GM23248 (cell line): Measurements from ENCODE around the gene WNT2B.

ENCODE experiments used
- EZH2 ChIP-seq: fragments of 200-600 bp; sonication (generic); IDR thresholded peaks from 2 replicates; pipeline ENCODE4 v1.6.1; 2018; ENCODE audit warnings: antibody characterized with exemption, mild to moderate bottlenecking; ENCODE audit not compliant: insufficient read depth, poor library complexity, severe bottlenecking
- EZH2phosphoT487 ChIP-seq: fragments of 200-600 bp; sonication (generic); IDR thresholded peaks from 2 replicates; pipeline ENCODE4 v1.6.1; 2018; ENCODE audit warnings: antibody characterized with exemption, moderate library complexity, mild to moderate bottlenecking, low read depth; ENCODE audit not compliant: insufficient read depth

DNA sequence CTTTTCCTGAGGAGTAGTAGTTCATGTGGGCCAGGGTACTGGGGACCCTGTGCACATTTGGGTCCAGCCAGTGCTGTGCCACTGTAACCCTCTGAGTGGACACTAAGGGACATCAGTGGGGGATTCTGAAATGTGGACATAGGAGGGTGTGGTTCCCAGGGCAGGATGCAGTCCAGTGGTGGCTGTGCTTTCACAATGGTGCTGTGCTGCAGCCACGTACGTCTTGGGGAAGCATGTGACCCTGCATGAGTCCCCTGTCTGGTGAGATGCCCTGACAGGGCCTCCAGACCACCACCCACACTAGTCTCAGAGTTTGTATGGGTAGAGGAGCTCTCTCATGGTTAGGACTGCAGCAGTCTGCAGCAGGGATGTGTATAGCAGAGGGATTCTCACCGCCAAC lies 37.8 kb upstream of the WNT2B start:
- no peak for TF ChIP-seq EZH2
- no peak for TF ChIP-seq EZH2phosphoT487
